Esophagus squamous epithelium (tissue), 4 donors: Measurements from ENCODE around the gene ADARB2.

Source experiments
- CTCF ChIP-seq, 6 experiments: fragments of 450-650 bp in 4 of 6; fragments of 200-600 bp in 2 of 6; sonication (generic) in 2 of 6; IDR thresholded peaks; one replicate each; pipeline ENCODE4 v1.5.1; 2016 to 2019; ENCODE audit warnings: antibody characterized with exemption in 6 of 6, mild to moderate bottlenecking in 4 of 6, moderate library complexity in 4 of 6
- POLR2A ChIP-seq, 4 donors: fragments of 450-650 bp; IDR thresholded peaks; one replicate each; pipeline ENCODE4 v1.6.1; 2017; ENCODE audit warnings: antibody characterized with exemption in 4 of 4, mild to moderate bottlenecking in 4 of 4, moderate library complexity in 3 of 4

- no peak for TF ChIP-seq POLR2A (IDR thresholded peaks at IDR 0.05)
- no peak for TF ChIP-seq CTCF (IDR thresholded peaks at IDR 0.05)
Observed at GRCh38 chr10:1251769-1252168, 485.6 kb downstream of the ADARB2 start.
